DMS 273 (cell line): Measurements from ENCODE around the gene TEX22.
"Not testable (repeated sequence)": the region's sequence is repeated elsewhere in the genome, so short reads cannot be mapped to it uniquely, and the experiment has no call there.

Experiments used
- DNase-seq: peaks from one replicate; lab custom pipeline; 2025; ENCODE audit not compliant: unreplicated experiment; lab: John Stamatoyannopoulos, UW

Gene TEX22, protein sequence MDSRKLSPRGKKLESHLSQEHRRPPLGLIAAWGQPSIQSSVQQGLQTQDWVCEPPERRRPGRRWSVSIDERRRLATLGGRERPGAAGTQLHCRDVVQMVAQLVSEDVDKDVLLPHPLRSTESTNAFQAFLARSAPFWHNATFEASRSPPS

DNA sequence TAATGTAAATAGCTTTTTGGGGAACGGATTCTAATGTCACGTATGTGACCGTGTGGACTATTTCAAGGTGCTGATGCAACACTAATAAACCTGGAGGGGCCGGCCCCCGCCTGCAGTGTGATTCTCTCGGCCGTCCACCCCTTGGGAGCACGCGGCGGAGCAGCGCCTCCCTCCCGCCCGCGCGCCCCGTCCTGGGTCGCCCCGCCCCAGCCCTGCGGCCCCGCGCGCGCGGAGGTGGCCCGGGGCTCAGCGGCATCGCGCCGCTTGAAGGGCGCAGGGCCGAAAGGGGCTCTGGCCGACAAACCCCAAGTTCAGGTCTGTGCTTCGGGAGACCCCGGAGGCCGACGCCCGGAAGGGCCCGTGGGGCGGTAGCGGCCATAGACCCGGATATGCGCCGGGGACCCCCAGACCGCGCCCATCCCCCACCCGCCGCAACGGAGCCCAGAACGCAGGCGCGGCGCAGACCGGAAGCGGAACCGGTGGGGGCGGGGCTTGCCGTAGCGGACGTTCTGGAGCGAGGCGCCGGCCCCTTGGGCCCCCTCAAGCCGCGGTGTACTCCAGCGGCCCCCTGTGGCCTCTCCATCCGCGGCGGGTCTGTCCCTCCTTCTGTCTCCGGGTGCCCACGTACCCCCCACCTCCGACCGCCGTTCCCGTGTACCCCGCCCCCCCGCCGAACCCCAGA lies at the start of gene TEX22:
TEX22 (plus strand) TSS at position 495 of the 682 bp plus-strand sequence. CDS start 803 bp downstream, outside the sequence.
- peak; percentile 93 for DNase-seq

DNA sequence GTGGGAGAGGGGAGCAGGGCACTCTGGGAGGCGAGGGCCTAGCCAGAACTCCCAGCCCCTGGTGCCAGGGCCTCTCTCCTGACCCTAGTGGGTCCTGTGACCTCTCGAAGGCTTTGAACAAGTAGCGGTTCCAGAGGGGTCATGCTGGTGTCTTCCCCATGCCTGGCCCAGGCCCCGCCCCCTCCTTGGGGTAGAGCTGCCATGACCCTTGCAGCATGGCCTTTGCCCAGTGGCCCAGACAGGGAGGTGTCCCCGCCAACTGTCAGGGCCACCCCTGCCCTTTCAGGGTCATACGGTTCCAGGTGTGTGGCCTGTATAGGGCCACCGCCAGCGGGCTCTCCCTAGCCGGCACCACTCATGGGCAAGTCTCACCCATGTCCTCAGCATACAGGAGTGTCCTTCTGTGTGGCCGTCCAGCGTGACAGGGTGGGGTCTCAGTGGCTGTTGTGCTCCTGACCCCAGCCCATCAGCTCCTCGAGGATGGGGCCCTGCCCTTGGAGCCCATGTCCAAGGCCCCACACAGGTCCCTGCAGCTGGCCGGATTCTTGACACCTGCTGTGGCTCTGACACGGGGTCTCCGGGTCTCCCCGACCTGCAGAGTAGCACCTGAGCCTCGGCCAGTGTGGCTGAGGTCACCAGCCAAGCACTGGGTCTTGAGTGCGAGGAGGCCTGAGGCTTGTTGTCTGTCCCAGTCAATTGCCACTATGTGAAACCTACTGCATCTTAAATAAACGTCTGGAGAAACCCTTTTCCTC lies 49.2 kb upstream of the TEX22 start:
- no peak for DNase-seq

DNA sequence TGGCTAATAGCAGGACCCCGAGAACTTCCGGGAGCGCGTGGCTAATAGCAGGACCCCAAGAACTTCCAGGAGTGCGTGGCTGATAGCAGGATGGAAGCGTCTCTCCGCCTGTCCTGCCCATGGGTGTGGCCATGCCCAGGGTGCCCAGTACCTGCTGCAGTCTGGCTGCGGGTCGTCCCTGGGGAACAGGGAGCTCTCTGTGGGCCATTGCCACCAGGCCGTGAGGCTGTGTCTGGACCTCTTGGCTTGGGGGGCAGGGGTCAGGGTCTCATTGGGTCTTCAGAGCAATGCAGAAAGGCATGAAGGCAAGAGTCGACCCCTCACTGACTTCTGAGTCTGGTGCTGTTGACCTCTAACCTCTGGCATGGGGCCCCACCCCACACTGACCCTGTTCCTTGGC lies 48.3 kb upstream of the TEX22 start:
- DNase-seq, result no peak

DNA sequence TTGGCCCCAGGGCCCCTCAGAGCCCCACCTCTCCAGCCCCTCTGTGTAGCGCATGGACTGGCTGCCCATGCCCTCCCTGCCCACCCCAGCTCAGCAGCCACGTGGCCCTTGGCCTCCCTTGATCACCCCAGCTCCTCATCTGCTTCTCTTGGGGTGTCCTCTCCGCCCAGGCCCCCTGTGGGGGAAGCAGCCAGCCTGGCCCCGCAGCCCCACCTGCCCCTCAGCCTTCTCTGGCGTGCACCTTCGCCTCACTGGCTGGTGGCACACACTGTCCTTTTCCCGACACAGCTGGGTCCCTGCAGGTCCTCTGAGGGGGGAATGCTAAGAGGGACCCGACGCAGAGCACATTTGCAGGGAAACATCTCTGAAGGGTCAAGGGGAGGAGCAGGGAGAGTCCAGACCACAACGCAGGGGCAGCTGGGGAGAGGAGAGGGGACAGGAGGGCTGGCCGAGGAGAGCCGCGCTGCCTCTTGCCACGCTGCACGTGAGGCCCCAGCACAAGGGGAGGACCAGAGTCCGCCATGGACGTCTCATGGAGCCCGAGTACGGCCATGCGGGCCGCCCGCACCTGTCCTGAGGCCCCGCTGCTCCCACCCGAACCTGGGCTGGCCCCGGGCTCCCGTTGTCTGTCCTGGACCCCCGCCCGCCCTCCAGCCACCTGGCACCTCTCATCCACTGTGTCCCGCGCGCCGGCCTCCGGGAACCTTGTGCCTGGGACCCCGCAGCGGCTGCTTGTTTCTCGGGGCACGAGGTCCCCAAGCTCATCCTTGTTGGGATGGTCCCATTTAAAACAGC lies 47.7 kb upstream of the TEX22 start:
- DNase-seq, result no peak

DNA sequence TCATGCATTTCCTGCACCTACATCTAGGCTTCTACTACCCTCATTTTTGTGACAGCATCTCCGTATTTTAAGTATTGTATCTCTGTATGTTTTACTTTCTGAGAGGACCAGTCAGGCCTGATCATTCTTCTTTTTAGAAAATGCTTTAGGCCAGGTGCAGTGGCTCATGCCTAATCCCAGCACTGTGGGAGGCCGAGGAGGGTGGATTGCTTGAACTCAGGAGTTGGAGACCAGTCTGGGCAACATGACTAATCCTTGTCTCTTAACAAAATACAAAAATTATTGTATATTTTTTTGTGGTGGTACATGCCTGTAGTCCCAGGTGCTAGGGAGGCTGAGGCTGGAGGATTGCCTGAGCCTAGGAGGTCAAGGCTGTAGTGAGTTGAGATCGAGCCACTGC lies 46.9 kb upstream of the TEX22 start:
- DNase-seq, result no peak

DNA sequence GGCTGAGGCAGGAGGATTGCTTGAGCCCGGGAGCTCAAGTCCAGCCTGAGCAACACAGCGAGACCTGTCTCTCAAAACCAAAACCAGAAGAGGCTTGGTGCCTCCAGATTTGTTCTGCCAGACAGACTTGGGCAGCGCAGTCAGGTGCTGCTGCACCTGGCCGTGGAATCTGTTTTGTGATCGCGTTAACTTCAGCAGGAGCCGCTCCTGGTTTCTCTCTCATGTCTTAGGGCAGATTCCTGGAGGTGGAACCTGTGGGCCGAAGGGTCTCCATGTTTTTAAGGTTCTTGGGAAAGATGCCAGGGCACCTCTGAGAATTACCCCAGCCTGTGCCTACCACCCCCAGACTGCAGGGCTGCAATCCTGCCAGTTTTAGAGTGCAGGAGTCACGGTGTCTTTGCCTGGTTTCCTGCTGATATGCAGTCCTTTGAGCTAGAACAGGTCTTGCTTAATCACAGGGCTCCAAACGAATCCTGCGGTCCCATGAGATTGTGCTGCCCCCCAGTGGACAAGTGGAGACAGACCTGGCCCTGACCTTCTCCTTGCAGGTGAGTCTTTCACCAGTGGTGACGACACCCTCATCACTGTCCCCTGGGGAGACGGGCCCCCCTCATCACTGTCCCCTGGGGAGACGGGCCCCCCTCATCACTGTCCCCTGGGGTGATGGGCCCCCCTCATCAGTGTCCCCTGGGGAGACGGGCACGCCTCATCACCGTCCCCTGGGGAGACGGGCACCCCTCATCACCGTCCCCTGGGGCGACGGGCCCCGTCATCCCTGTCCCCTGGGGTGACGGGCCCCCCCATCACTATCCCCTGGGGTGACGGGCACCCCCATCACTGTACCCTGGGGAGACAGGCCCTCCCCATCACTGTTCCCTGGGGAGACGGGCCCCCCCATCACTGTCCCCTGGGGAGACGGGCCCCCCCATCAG lies 46.2 kb upstream of the TEX22 start:
- peak; percentile 94 for DNase-seq

DNA sequence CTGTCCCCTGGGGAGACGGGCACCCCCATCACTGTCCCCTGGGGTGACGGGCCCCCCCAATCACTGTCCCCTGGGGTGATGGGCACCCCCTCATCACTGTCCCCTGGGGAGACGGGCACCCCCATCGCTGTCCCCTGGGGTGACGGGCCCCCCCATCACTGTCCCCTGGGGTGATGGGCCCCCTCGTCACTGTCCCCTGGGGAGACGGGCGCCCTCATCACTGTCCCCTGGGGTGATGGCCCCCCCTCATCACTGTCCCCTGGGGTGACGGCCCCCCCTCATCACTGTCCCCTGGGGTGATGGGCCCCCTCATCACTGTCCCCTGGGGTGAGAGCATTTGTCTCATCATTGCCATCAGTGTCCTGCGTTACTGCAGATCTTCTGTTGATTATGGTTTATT lies 45.2 kb upstream of the TEX22 start:
- no peak for DNase-seq

DNA sequence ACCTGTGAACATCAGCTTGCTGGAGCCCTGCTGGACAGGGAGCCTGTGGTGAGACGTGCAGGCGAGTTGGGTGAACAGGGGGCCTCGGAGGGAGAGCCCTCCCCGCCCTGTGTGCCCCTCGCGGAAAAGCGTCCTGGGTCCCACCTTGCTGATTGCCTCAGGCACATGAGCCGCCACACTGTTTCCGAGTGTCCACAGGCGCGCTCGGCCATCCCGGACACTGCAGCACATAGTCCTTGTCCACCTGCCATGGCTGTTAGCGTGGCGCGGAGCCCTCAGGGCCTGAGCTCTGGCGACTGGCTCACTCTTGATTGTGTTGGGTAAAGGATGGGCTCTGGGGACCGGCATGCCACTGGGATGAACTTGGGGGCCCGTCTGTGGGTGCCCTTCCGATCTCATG lies 43.8 kb upstream of the TEX22 start:
- no peak for DNase-seq

DNA sequence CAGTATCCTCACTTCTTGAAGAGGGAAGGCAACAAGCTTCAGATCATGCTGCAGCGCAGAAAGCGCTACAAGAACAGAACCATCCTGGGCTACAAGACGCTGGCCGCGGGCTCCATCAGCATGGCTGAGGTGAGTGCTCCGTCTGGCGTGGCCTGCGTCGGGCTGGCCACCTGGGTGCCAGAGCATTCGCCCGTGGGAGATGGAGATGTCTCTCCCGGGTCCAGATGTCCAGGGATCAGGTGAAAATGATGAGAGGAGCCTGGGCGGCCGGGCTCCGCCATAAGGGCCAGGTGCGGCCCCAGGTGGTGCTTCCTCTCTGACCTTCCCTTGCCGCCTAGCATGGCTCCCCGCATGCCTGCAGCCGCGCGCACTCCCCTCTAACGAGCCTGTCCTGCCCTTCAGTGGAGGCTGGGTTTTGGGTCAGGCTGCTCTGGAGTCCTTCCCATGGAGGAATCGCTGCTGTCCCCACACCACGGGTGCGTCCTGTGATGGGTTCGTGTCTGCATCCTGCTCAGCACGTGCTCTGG lies 43.2 kb upstream of the TEX22 start:
- no peak for DNase-seq

DNA sequence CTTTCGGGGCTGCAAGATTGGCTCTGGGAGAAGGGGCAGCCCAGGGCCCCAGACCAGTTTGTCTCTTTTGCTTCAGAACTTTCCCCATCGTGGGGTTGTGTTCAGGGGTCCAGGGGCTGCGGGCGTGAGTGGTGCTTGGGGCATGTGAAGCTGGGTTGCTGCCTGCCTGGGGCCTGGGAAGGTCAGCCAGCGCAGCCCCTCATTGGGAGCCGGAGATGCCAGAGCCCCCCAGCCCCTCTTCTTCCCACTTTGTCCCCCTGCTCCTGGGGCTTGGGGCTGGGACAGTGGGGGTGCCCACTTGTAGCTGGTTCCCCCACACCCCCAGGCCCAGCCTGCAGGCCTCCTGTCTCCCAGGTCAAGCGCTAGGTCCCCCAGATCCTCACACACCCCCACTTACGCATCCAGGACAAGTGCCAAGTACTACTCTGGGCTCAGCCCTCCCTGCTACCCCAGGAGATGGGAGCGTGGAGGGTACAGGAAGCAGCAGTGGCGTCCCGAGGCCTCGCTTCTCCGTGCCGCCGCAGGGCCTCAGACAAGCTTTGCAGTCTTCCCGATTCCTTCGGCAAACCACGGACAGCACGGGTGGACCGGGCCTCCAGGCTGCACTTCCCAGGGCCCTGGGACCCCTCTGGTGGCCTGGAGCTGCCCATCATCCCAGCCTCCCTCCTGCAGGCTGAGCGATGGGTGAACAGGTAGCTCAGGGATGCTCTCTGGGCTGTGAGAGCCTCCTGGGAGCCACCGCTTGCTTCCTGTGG lies 42.3 kb upstream of the TEX22 start:
- no peak for DNase-seq

DNA sequence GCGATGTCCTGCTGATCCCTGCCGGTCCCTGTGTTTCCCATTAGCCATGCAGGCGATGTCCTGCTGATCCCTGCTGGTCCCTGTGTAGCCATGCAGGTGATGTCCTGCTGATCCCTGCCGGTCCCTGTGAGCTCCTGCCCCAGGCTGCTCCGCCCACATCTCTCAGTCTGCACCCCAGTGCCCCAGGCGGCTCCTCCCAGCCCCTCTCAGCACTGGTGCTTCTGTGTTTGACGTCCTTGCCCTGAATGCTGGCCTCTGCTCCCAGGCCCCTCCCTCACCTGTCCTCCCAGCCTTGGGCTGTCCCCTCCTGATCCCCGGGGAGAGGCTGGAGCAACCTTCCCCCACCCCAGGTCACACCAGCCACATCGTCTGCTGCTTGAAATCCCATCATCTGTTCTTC lies 41.4 kb upstream of the TEX22 start:
- no peak for DNase-seq

DNA sequence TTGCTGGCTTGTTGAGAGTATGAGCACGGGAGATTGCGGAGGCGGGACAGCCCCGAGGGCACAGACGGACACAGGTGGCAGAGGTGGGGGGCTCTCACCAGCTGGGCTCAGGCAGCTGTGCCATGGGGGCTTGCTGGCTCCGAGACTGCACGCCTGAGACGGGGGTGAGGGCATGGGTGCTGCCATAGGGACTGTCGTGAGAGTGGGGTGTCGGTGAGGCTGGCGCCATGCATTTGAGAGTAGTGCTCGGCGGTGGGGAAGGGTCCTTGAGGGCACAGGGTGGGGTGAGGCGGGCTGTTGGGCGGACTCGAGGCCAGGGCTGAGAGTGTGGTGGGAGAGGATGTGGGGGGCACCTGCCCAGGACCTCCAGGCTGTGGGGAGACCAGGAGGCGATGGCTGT lies 40.7 kb upstream of the TEX22 start:
- no peak for DNase-seq

DNA sequence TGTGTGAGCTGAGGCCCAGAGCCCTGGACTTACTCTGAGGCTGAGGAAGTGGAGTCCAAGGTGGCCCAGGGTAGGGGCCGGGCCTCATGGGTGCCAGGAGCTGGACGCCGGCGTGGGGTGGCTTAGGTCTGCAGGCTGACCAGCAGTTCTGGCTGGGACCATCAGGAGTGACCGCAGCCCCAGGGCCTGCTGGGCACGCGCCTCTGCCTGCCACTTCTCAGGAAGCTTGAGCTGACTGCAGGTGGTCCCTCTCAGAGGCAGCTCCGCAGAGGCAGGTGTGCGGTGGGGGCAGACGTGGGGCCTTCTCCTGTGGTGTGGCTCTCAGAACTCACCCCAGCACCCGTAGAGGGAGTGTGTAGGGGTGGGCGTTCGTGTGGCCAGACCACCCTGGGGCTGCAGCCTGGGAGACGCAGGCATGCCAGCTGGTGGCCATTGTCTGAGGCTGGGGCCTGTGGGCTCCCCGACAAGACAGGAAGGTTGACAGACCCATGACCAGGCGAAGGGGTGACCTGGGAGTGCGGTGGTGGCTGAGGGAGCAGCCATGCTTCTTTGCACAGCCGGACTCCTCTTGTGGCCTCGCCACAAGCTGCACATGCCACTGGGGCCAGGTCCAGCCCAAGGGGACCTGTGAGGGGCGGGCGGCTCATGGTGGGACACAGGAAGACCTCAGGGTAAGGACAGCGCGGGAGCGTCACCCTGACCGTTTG lies 40.0 kb upstream of the TEX22 start:
- DNase-seq, result no peak

DNA sequence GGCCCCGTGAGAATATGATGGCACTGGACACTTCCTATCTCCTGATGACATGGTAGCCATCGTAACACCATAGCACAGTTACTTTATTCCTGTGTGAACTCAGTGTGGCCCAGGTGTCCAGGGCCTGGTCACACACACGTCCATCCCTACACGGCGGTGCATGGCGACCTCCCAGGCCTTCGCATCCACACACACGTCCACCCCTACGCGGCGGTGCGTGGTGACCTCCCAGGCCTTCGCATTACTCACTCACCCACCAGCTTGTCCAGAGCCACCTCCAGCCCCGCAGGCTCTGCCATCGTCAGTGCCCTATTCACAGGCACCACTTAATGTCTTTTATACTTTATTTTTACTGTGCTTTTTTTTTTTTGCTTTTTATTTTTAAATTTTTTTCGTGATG lies 39.4 kb upstream of the TEX22 start:
- DNase-seq, result no peak

DNA sequence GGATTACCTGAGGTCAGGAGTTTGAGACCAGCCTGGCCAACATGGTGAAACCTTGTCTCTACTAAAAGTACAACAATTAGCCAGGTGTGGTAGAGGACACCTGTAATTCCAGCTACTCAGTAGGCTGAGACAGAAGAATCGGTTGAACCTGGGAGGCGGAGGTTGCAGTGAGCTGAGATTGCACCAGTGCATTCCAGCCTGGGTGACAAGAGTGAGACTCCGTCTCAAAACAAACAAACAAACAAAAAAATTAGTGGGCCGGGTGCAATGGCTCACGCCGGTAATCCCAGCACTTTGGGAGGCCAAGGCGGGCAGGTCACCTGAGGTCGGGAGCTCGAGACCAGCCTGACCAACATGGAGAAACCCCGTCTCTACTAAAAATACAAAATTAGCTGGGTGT lies 36.9 kb upstream of the TEX22 start:
- DNase-seq, result not testable (repeated sequence)

DNA sequence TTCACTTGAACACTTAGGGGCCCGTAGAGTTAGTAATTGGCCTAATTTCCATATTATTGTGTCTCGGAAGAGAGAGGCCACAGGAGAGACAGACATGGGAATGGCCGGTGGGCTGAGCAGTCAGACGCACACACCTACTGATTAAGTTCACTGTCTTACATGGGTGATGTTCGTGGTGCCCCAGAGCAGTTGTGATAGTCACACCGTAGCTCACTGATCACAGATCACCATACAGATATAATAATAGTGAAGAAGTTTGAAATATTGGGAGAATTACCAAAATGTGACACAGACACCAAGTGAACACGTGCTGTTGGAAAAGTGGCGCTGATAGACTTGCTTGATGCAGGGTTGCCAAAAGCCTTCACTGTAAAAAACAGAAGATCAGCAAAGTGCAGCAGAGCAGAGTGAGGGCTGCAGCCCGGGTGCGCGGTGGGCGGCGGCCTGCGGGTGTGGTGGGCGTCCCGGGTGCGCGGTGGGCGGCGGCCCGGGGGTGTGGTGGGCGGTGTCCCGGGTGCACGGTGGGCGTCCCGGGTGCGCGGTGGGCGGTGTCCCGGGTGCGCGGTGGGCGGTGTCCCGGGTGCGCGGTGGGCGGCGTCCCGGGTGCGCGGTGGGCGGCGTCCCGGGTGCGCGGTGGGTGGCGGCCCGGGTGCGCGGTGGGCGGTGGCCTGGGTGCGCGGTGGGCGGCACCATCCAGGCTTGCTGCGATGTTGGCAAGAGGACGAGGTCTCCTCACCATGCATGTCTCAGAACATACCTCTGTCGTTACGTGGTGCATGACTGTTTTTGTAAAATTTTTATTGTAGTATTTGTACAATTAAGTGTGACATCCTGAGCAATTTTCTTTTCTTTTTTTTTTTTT lies 34.3 kb upstream of the TEX22 start:
- DNase-seq, result peak; percentile 56

DNA sequence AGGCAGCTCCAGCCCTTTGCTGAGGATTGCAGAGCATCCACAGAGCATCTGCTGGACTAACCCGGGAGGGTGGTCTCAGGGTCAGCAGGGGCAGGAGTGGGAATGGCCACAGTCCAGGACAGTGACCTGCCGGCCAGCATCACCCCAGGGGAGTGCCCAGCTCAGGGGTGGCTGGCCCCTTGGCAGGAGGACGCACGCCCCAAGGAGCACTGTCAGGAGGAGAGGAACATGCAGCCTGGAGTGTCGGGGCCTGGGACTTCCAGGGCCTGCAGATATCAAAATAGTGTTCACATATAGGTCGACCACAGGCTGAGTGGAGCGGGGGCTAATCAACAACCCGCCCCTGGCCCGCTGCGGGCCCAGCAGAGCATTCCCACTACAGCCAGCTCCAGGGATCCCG lies 33.2 kb upstream of the TEX22 start:
- no peak for DNase-seq

DNA sequence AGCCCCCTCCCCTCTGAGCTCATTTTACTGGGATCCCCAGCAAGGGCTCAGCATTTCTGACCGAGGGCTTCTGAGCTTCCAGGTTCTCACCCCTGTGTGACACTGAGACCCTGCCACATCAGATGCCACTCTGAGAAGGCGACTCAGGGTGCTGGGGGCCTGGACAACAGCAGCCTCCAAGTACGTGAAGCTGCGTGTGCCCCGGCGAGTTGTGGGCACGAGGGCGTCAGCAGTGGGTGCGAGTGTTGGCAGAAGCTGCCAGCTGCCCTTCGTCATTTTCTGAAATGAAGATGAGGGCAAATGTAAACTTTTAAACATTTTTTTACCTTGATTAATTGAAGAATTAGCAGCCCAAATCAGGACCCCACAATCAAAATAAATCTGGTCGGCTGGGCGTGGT lies 32.7 kb upstream of the TEX22 start:
- DNase-seq, result no peak
